Measurements from ENCODE around the gene MAGI1.

GRCh38 chr3:65914740-65915367 lies 123.9 kb downstream of the MAGI1 start:
- TF ChIP-seq GATA2 (IDR thresholded peaks at IDR 0.05; ENCODE audit: low read depth, low read length), result no peak
- TF ChIP-seq GATA3 (IDR thresholded peaks at IDR 0.05; ENCODE audit: low read depth, low read length), result no peak

Data from SH-SY5Y (cell line).